LNCAP (cell line): ENCODE data around the gene ARID5B.

Source experiments
- CTCF ChIP-seq: fragments of 450-650 bp; IDR thresholded peaks from 2 replicates; pipeline ENCODE4 v1.5.1; 2017; ENCODE audit warnings: mild to moderate bottlenecking

The ARID5B gene

GRCh38 chr10:61939902-61940301, 38.4 kb downstream of the ARID5B start:
- no peak for TF ChIP-seq CTCF

- no peak for TF ChIP-seq CTCF
These were observed 39.7 kb downstream of the ARID5B start for GRCh38 chr10:61941202-61941681.

- TF ChIP-seq CTCF: no peak
These were observed 41.3 kb downstream of the ARID5B start for GRCh38 chr10:61942604-61943461.

- peak; percentile 41 for TF ChIP-seq CTCF
These were observed 42.3 kb downstream of the ARID5B start for GRCh38 chr10:61943674-61944378.

GRCh38 chr10:61944410-61945147, 43.1 kb downstream of the ARID5B start:
- TF ChIP-seq CTCF: no peak

GRCh38 chr10:61949687-61950086, 48.2 kb downstream of the ARID5B start:
- TF ChIP-seq CTCF: no peak

- TF ChIP-seq CTCF: no peak
These were observed 49.1 kb downstream of the ARID5B start for GRCh38 chr10:61950449-61951143.
